ENCODE results near the gene WDR18.

DNA sequence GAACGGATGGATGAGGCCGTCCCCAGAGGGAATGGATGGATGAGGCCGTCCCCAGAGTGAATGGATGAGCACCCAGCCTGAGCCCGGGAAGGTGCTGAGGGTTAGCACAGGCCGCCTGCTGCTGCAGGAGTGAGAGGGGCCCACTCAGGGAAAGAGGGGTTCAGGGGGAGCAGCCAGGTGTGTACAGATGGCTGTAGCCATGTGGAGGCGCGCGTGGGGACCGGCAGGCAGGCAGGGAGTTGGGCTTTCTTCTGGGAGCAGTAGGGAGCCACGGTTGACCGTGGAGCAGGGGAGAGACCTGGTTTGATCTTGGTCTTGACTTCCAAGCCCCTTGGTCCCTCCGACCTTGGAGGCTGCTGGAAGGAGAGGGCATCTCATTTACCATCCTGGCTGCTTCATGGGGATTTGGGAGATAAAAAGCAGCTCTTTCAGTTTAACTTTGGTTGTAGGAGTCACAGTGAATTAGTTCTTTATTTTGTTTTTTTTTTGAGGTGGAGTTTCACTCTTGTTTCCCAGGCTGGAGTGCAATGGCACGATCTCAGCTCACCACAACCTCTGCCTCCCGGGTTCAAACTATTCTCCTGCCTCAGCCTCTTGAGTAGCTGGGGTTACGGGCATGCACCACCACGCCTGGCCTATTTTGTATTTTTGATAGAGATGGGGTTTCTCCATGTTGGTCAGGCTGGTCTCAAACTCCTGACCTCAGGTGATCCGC lies 33.6 kb upstream of the WDR18 start:
- TF ChIP-seq, protein P1, sequence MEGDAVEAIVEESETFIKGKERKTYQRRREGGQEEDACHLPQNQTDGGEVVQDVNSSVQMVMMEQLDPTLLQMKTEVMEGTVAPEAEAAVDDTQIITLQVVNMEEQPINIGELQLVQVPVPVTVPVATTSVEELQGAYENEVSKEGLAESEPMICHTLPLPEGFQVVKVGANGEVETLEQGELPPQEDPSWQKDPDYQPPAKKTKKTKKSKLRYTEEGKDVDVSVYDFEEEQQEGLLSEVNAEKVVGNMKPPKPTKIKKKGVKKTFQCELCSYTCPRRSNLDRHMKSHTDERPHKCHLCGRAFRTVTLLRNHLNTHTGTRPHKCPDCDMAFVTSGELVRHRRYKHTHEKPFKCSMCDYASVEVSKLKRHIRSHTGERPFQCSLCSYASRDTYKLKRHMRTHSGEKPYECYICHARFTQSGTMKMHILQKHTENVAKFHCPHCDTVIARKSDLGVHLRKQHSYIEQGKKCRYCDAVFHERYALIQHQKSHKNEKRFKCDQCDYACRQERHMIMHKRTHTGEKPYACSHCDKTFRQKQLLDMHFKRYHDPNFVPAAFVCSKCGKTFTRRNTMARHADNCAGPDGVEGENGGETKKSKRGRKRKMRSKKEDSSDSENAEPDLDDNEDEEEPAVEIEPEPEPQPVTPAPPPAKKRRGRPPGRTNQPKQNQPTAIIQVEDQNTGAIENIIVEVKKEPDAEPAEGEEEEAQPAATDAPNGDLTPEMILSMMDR (IDR thresholded peaks at IDR 0.05) = no peak
- no peak for TF ChIP-seq POLR2A (IDR thresholded peaks at IDR 0.05)

Data from thyroid gland (tissue), 4 donors.